NCI-H446 treated with DMSO at 0.1 percent for 48 hours (cell line): ENCODE measurements around the gene AADAT.
"Not testable (repeated sequence)": the region's sequence is repeated elsewhere in the genome, so short reads cannot be mapped to it uniquely, and the experiment has no call there.

Source experiments
- DNase-seq: peaks from one replicate; lab custom pipeline; 2025; lab: John Stamatoyannopoulos, UW

The AADAT gene

DNA sequence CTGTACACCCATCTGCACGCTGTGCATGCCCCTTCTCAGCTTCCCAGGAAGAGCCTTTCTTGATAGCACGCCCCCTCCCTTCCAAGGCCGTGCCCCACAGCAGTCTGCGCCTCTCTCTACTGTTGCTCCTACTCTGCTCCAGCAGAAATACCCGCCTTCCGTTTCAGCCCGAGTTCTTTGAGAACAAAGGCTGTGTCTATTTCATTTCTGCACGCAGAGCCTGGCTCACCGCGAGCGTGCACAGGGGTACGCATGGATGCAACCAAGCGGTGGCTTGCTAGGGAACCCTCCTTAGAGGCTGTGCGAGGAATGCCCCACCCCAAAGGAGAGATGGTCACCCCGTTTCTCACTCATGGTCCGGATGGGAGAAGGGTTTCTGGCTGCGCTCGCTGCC, 485 bp downstream of the AADAT start:
- no peak for DNase-seq

- DNase-seq = peak; percentile 32
These were observed 1.0 kb downstream of the AADAT start for GRCh38 chr4:170088716-170089115.

- no peak for DNase-seq
These were observed 2.5 kb downstream of the AADAT start for GRCh38 chr4:170087163-170087700.

GRCh38 chr4:170083541-170083940, 6.2 kb downstream of the AADAT start:
- no peak for DNase-seq

DNA sequence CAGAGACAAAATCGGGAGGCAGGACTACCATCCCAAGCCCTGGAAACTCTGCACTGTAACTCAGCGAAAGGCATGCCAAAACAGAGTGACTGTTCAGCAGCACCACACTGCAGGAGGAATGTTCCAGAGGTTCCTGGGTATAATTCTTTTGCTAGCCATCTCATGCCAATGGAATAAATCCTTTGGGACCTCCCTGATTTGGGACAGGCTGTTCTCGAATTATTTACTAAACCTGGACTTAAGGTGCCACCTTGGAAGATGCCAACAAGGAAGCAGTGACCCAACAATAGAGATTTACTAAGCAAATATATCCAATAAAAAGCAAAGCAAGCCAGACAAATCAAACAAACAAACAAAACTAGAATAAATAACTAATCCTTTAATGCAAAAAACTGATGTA, 9.3 kb downstream of the AADAT start:
- DNase-seq = no peak

- no peak for DNase-seq
These were observed 9.8 kb downstream of the AADAT start for GRCh38 chr4:170079981-170080380.

DNA sequence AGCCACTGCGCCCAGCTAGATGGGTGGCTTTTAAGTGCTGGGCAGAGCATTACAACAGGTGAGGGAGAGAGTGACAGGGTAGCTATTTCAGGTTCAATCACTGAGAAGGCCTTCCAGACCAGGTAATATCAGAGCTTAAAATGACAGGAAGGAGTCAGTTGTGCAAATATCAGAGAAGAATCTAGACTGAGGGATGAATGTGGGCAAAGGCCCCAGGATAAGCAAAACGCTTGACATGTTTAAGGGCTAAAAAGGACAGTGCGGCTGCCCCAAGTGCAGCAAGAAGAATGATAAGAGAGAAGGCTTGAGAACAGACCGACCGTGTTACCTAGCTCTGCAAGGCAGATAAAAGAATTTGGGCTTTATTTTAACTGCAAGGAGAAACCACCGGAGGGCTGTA, 18.6 kb downstream of the AADAT start:
- no peak for DNase-seq

- DNase-seq = no peak
These were observed 21.2 kb downstream of the AADAT start for GRCh38 chr4:170068438-170069128.

DNA sequence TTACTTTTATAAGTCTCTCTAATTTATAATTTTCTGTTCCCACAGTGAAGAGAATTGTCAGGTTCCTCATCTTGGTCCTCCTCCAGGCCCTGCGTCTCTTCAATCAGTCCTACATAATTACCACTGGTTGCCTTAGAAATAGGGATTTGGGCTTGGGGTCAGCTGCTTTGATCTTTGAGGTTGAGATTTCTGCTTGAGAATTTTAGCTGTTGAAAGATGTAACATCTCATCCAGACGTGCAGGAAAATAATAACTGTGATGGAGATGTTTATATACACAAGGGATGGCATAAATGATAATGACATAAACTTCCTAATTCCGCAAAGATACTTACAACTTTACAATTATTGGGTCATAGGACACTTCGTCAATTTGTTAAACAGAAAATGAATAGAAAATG, 30.3 kb downstream of the AADAT start:
- no peak for DNase-seq

- no peak for DNase-seq
These were observed 30.9 kb downstream of the AADAT start for GRCh38 chr4:170058826-170059225.

DNA sequence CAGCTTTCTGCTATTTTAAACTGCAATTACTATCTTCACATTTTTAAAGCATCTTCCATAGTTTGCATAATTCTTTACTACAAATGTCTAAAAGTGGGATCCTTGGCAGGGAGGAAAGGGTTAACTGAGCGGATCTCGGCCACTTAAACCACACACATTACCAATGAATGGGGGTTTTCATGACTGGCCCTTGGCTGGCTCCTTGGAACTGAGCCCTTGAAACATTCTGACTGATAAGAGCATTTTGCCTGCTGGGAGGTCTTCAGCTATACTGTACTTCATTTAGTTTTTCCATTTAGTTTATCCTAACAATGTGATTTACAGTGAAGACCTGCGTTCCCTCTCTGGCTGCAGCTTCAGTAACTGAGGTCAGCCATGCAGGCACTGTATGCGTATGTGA, 31.9 kb downstream of the AADAT start:
- DNase-seq = no peak

GRCh38 chr4:170052919-170053318, 36.8 kb downstream of the AADAT start:
- DNase-seq = no peak

DNA sequence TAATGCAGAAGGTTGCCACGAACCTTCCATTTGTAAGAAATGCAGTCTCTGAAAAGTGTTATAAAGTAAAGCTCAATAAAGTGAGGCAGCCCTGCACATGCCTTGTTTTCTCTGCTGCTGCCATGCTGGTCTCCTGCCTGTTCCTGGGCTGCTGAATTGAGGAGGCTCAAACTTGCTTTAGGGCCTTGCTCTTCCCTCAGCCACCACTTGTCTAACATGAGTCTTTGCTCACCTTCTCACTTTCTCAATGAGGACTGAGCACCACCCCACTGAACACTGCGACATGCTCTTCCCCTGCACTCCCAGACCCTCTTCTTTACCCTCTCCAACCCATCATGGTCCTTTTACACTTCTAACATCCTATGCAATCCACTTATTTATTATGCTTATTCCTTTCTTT, 38.4 kb downstream of the AADAT start:
- DNase-seq = no peak

DNA sequence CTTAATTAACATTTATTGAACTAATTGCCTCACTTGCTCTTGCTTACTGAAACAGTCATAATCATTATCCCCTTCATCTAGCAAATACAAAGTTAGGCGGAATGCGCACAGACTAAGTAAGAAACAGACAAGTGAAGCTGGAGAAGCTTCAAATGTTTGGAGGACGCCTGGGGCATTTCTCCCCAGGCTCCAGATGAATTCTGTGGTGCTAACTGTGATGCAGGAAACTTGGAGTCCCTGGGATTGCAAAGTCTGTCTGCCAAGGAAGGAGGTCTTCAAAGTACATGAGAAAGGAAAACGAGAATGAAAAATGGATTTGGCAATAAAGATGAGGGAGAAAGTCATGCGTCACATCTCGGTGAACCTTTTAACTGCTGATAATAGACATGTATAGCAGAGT, 40.0 kb downstream of the AADAT start:
- DNase-seq = no peak

GRCh38 chr4:170047771-170048354, 41.9 kb downstream of the AADAT start:
- DNase-seq = peak; percentile 19

GRCh38 chr4:170046156-170046555, 43.6 kb downstream of the AADAT start:
- not testable (repeated sequence) for DNase-seq

DNA sequence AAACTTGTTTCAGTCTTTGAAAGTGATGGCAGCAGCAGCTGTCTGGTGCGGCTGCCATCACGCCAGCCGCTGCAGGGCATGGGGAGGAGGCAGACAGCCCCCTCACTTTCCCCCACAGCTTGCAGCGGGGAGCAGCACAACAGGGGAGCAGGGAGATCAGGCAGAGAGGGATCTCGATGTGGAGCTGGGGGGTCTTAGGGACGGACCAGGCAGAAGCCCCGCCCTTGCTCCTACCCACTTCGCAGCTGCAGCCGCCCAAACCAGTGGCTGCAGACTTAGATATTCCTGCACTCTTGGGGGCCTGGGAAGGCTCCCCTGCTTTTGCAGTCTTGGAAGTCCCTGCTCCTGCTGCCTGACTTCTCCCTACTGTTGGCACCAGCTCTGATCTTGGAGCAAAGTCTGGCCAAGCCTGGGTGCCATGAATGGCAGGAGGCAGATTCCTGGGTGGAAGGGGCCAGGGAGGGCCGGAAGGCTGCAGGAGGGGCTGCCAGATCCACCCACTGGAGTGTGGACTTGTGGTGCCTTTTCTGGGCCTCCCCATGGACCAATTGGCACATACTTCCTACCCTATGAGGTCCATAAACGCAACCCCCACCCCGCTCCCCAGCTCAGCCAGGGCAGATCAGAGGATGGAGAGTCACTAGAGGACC, 49.6 kb downstream of the AADAT start:
- DNase-seq = no peak

- DNase-seq = no peak
These were observed 51.0 kb downstream of the AADAT start for GRCh38 chr4:170038769-170039168.

DNA sequence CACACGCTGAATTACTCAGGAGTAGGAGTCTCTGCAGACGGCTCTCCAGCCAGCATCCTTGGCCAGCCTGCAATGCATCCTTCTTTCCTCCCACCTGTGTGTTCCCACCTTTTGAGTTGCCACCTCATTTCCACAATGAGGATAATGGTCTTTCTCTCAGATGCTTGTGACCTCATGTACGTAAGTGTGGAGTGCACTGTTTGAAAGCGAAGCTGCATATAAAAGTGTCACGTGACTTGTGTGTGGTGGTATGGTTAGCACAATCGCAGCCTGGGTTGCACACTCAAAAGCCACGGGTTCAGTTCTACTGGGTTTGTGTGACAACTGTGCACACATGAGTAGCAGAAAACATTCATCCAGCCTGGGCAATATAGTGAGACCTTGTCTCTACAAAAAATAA, 51.5 kb downstream of the AADAT start:
- DNase-seq = no peak

GRCh38 chr4:170037481-170037880, 52.3 kb downstream of the AADAT start:
- DNase-seq = no peak

- no peak for DNase-seq
These were observed 53.9 kb downstream of the AADAT start for GRCh38 chr4:170035845-170036244.

DNA sequence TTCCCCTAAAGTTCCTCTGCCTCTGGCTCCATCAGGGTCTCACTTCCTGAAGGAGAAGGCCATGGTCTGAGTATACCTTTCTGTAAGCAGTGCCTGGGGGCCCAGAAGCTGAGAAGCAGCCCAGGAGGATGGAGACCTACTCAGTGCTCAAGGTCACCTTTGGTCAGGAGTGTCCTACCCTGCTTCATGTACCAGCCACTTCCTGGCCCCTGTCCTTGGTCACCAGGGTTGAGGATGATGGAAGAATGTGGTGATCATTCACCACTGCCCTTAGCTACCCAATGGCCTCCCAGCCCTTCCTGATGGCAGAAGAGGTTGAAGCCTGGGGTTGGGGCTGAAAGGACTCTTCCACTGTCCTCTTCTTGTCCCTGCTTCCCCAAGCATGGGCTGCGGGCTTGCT, 54.5 kb downstream of the AADAT start:
- no peak for DNase-seq

- DNase-seq = no peak
These were observed 55.8 kb downstream of the AADAT start for GRCh38 chr4:170033999-170034398.
